Fibroblast of lung (primary cell): ENCODE data around the gene TRIM62.

ENCODE experiments used
- CTCF ChIP-seq, 2 donors: IDR thresholded peaks in 1 of 2; conservative IDR thresholded peaks in 1 of 2; 1 replicate in 1 of 2; 2 replicates in 1 of 2; pipeline ENCODE4 v1.5.1; 2011 to 2012; ENCODE audit warnings: low read length in 2 of 2, control low read depth in 1 of 2, inconsistent platforms in 1 of 2, low read depth in 1 of 2, mild to moderate bottlenecking in 1 of 2
- EZH2 ChIP-seq: IDR thresholded peaks from 2 replicates; pipeline ENCODE4 v1.5.1; 2012; ENCODE audit warnings: low read length, control low read depth, mild to moderate bottlenecking; ENCODE audit errors: missing control alignments

- TF ChIP-seq CTCF (conservative IDR thresholded peaks at IDR 0.05 in 1 of 2, IDR thresholded peaks at IDR 0.05 in 1 of 2; ENCODE audit: low read depth in 1 of 2, low read length in 2 of 2) (no peak), EZH2 (no peak)
Measured at GRCh38 chr1:33188572-33189275, 6.9 kb upstream of the TRIM62 start.
